ENCODE results near the gene PRADC1.

DNA sequence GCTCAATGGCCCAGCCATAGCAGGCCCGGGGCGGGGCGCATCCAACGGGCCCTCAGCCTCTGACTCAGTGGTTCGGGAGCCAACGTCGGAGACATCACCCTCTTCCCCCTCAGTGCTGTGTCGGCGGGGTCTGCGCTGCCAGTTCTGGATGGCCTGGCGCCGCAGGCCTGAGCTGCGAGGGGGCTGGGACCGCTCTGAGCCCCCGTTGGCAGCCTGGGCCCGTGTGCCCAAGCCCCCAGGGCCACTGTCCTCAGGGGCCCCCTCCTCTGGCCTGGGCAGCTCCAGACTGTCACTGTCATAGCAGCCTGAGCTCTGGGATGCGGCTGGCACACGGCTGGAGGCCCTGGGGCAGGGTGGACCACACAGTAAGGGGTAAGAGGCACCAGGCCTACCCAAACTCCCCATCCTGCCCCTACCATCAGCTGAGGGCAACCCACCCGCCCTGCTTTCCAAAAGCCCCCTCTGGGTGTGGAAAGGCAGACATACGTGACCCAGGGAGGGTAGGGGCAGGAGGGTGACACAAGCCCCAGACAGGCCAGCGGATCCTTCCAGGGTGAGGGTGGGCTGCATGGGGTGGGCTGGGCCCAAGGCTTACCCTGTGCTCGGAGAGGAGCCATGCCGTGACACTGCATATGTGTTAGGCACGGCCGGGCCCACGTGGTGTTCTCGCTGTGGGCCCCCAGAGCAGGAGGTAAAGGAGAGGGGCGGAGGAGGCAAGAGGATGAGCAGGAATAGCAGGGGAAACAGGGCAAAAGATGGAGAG is 32.4 kb upstream of the PRADC1 start:
- TF ChIP-seq POLR2AphosphoS5 (IDR thresholded peaks at IDR 0.05; ENCODE audit: insufficient read depth, low read depth, low read length) (no peak), POLR2A (IDR thresholded peaks at IDR 0.05; ENCODE audit: low read depth, low read length) (no peak), JUN (IDR thresholded peaks at IDR 0.05; ENCODE audit: borderline replicate concordance, insufficient read depth, insufficient read length, low read depth) (no peak), EZH2 (IDR thresholded peaks at IDR 0.05; ENCODE audit: borderline replicate concordance, low read depth, low read length, severe bottlenecking) (no peak), FOS (IDR thresholded peaks at IDR 0.05; ENCODE audit: borderline replicate concordance, insufficient read depth, low read length) (no peak), MYC (IDR thresholded peaks at IDR 0.05; ENCODE audit: low read depth, low read length) (no peak)
- TF ChIP-seq, protein P1, sequence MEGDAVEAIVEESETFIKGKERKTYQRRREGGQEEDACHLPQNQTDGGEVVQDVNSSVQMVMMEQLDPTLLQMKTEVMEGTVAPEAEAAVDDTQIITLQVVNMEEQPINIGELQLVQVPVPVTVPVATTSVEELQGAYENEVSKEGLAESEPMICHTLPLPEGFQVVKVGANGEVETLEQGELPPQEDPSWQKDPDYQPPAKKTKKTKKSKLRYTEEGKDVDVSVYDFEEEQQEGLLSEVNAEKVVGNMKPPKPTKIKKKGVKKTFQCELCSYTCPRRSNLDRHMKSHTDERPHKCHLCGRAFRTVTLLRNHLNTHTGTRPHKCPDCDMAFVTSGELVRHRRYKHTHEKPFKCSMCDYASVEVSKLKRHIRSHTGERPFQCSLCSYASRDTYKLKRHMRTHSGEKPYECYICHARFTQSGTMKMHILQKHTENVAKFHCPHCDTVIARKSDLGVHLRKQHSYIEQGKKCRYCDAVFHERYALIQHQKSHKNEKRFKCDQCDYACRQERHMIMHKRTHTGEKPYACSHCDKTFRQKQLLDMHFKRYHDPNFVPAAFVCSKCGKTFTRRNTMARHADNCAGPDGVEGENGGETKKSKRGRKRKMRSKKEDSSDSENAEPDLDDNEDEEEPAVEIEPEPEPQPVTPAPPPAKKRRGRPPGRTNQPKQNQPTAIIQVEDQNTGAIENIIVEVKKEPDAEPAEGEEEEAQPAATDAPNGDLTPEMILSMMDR (IDR thresholded peaks at IDR 0.05; ENCODE audit: extremely low read depth in 1 of 2, insufficient read depth in 1 of 2, low read depth in 1 of 2, low read length in 2 of 2): no peak
- TF ChIP-seq, protein P2, sequence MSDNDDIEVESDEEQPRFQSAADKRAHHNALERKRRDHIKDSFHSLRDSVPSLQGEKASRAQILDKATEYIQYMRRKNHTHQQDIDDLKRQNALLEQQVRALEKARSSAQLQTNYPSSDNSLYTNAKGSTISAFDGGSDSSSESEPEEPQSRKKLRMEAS (IDR thresholded peaks at IDR 0.05; ENCODE audit: insufficient read depth, insufficient read length): no peak
